PC-9 (cell line): ENCODE data around the gene GOLGB1. TPM values are rescaled to one million over a fixed set of nuclear protein-coding genes. Genes with fewer than 3 reads are reported as not detected.
"Not testable (repeated sequence)": the region's sequence is repeated elsewhere in the genome, so short reads cannot be mapped to it uniquely, and the experiment has no call there.

ENCODE experiments used
- BruUV-seq: library from RNA; stranded (reverse); fragments of 400-500 nt; replicated peaks from 2 replicates; lab custom pipeline; 2021; lab: Mats Ljungman, UMichigan
- CTCF ChIA-PET: fragments of 300-600 bp; sonication (Branson Sonifier 250); formaldehyde crosslinking; loops from one replicate; lab custom pipeline; 2022; ENCODE audit warnings: antibody characterized with exemption; lab: Charles Lee
- POLR2A ChIA-PET: fragments of 300-600 bp; sonication (Branson Sonifier 250); formaldehyde crosslinking; loops from one replicate; lab custom pipeline; 2022; ENCODE audit warnings: antibody characterized with exemption; ENCODE audit not compliant: unreplicated experiment; lab: Charles Lee
- DNase-seq, 2 experiments: peaks; one replicate each; pipeline versions ENCODE4 v3.0.0 to v3.0.0-alpha.2; 2015 to 2022; ENCODE audit warnings: mixed read lengths in 1 of 2
- H2AFZ ChIP-seq: fragments of 200-600 bp; sonication (generic); 2 replicates; pipeline ENCODE4 v1.8.1; 2017; ENCODE audit warnings: antibody characterized with exemption
- H3F3A ChIP-seq: fragments of 200-600 bp; sonication (generic); 2 replicates; pipeline ENCODE4 v1.8.1; 2017; ENCODE audit warnings: antibody characterized with exemption, mild to moderate bottlenecking, low read depth; ENCODE audit not compliant: insufficient read depth
- H3K27ac ChIP-seq: fragments of 200-600 bp; sonication (generic); 2 replicates; pipeline ENCODE4 v1.6.1; 2016; ENCODE audit warnings: mixed run types
- H3K27me3 ChIP-seq: fragments of 200-600 bp; sonication (generic); 2 replicates; pipeline ENCODE4 v1.6.1; 2016; ENCODE audit warnings: low read depth, mixed run types; ENCODE audit not compliant: insufficient read depth
- H3K36me3 ChIP-seq: fragments of 200-600 bp; sonication (generic); 2 replicates; pipeline ENCODE4 v1.6.1; 2016; ENCODE audit warnings: low read depth, mixed run types
- H3K4me1 ChIP-seq: fragments of 200-600 bp; sonication (generic); replicated peaks from 2 replicates; pipeline ENCODE4 v1.6.1; 2016; ENCODE audit warnings: mixed run types; ENCODE audit not compliant: insufficient read depth
- H3K4me2 ChIP-seq: fragments of 200-600 bp; sonication (generic); 2 replicates; pipeline ENCODE4 v1.6.1; 2017; ENCODE audit warnings: mixed run types
- H3K4me3 ChIP-seq: fragments of 200-600 bp; sonication (generic); 2 replicates; pipeline ENCODE4 v1.6.1; 2016; ENCODE audit warnings: mixed run types
- H3K79me2 ChIP-seq: fragments of 200-600 bp; sonication (generic); 2 replicates; pipeline ENCODE4 v1.6.1; 2017; ENCODE audit warnings: low read depth, mixed run types
- H3K9me2 ChIP-seq: fragments of 200-600 bp; sonication (generic); 2 replicates; pipeline ENCODE4 v1.8.1; 2017; ENCODE audit warnings: mild to moderate bottlenecking; ENCODE audit not compliant: insufficient read depth
- H3K9me3 ChIP-seq: fragments of 200-600 bp; sonication (generic); 2 replicates; pipeline ENCODE4 v1.8.1; 2016; ENCODE audit warnings: low read depth; ENCODE audit not compliant: insufficient read depth
- H4K20me1 ChIP-seq: fragments of 200-600 bp; sonication (generic); 2 replicates; pipeline ENCODE4 v1.8.1; 2017; ENCODE audit not compliant: insufficient read depth
- CTCF ChIP-seq: fragments of 200-600 bp; sonication (generic); conservative IDR thresholded peaks from 2 replicates; pipeline ENCODE4 v1.6.1; 2017; ENCODE audit warnings: mixed run types, antibody characterized with exemption, mild to moderate bottlenecking, moderate library complexity
- EZH2 ChIP-seq: fragments of 200-600 bp; sonication (generic); IDR thresholded peaks from 2 replicates; pipeline ENCODE4 v1.8.0; 2017; ENCODE audit warnings: antibody characterized with exemption, low read depth
- intact Hi-C: fragments of 100-400 bp; cut with micrococcal nuclease; formaldehyde crosslinking; loops from one replicate; pipeline ENCODE4 v1.10.0; 2022; ENCODE audit not compliant: unreplicated experiment
- total RNA-seq: library from RNA; stranded (reverse); gene quantifications from 2 replicates; pipeline ENCODE4 v1.2.3, GENCODE V29; 2021

Gene GOLGB1
- total RNA-seq, 1 experiment from 2014 or later: 73.1 TPM

GRCh38 chr3:121750087-121750415, 510 bp upstream of the GOLGB1 start:
- TF ChIP-seq CTCF (no peak), EZH2 (no peak)
- no peak for DNase-seq
- no peaks in the 10 kb centered on the region for H3K27me3 ChIP-seq
- ChIA-PET POLR2A (interaction anchor here (0.6 kb wide), 2 partner anchors 92 to 270 kb away, joined by 5 to 8 read pairs; no protein-coding TSS in a partner anchor), CTCF (interaction anchor here (0.7 kb wide), 1 partner anchor 204 kb away, joined by 3 read pairs; no protein-coding TSS in a partner anchor)
- H3K27ac ChIP-seq: peak overlapping the region; percentile 35; the same call in 1 of the 2 replicates
- H2AFZ ChIP-seq: peak overlapping the region; percentile 81
- intact Hi-C loops: no loop called here
- H3K4me3 ChIP-seq: peak overlapping the region; percentile 75
- peaks cover 12% of the 10 kb centered on the region; the same call in 1 of the 2 replicates for H3F3A ChIP-seq
- no peaks in the 10 kb centered on the region for H3K9me2 ChIP-seq
- H4K20me1 ChIP-seq: peaks cover 23% of the 10 kb centered on the region; the same call in 1 of the 2 replicates
- no peaks in the 10 kb centered on the region for H3K9me3 ChIP-seq
- peak overlapping the region; percentile 88 for H3K4me2 ChIP-seq
- BruUV-seq: TSS peak; percentile 97
- H3K4me1 ChIP-seq: peaks cover 33% of the 10 kb centered on the region
- H3K79me2 ChIP-seq: peaks cover 47% of the 10 kb centered on the region
- H3K36me3 ChIP-seq: no peaks in the 10 kb centered on the region

- peak in 1 of 2 experiments; percentile 58 for DNase-seq
- no peaks in the 10 kb centered on the region for H3K36me3 ChIP-seq
- intact Hi-C loops: loop anchor here (2.0 kb wide), 1 partner anchor 86 kb away; the partner anchor contains the start of genes EAF2 and IQCB1
- peaks cover 12% of the 10 kb centered on the region; the same call in 1 of the 2 replicates for H3F3A ChIP-seq
- POLR2A ChIA-PET: interaction anchor here (0.6 to 1.2 kb wide), 5 partner anchors 14 to 1142 kb away, joined by 4 to 7 read pairs (median 6); partner anchors contain the start of genes EAF2 and IQCB1
- BruUV-seq: TSS peak; percentile 70
- peak overlapping the region; percentile 94 for H3K4me2 ChIP-seq
- peaks cover 60% of the 10 kb centered on the region for H3K79me2 ChIP-seq
- H3K27ac ChIP-seq: peak overlapping the region; percentile 72
- CTCF ChIA-PET: no interaction called here
- H3K4me3 ChIP-seq: peak overlapping the region; percentile 75
- H3K9me3 ChIP-seq: no peaks in the 10 kb centered on the region
- no peaks in the 10 kb centered on the region for H3K9me2 ChIP-seq
- peaks cover 33% of the 10 kb centered on the region for H3K4me1 ChIP-seq
- peak overlapping the region; percentile 87 for H2AFZ ChIP-seq
- peaks cover 34% of the 10 kb centered on the region for H4K20me1 ChIP-seq
- H3K27me3 ChIP-seq: no peaks in the 10 kb centered on the region
- TF ChIP-seq CTCF (no peak), EZH2 (no peak)
Observed at GRCh38 chr3:121748680-121749275, 763 bp downstream of the GOLGB1 start.

- Histone ChIP-seq H3K79me2 (peaks cover 68% of the 10 kb centered on the region), H3K36me3 (peaks cover 5% of the 10 kb centered on the region; the same call in 1 of the 2 replicates), H3K27ac (no peak overlapping the region), H3K4me1 (peaks cover 33% of the 10 kb centered on the region), H4K20me1 (peaks cover 40% of the 10 kb centered on the region), H3K9me3 (no peaks in the 10 kb centered on the region), H3K9me2 (no peaks in the 10 kb centered on the region), H3F3A (peaks cover 12% of the 10 kb centered on the region; the same call in 1 of the 2 replicates), H3K27me3 (no peaks in the 10 kb centered on the region), H3K4me2 (peak overlapping the region; percentile 94), H2AFZ (no peak overlapping the region), H3K4me3 (peak overlapping the region; percentile 75)
- no peak for DNase-seq
- BruUV-seq: no TSS peak
- intact Hi-C loops: loop anchor here (2.0 kb wide), 1 partner anchor 87 kb away; the partner anchor contains the start of genes EAF2 and IQCB1
- TF ChIP-seq EZH2 (no peak), CTCF (no peak)
- POLR2A ChIA-PET: interaction anchor here (0.6 to 1.2 kb wide), 3 partner anchors 15 to 1019 kb away, joined by 4 to 7 read pairs (median 5); no protein-coding TSS in a partner anchor
- CTCF ChIA-PET: no interaction called here
Observed at GRCh38 chr3:121747976-121748375, 1.6 kb downstream of the GOLGB1 start.

GRCh38 chr3:121743106-121743505, 6.4 kb downstream of the GOLGB1 start:
- H2AFZ ChIP-seq, BruUV-seq, CTCF ChIA-PET, POLR2A ChIA-PET, H3K27me3 ChIP-seq, H3K4me1 ChIP-seq, H3K4me2 ChIP-seq, H3F3A ChIP-seq, H3K9me3 ChIP-seq, intact Hi-C loops, H3K27ac ChIP-seq, H3K4me3 ChIP-seq, H3K9me2 ChIP-seq, DNase-seq: not testable (repeated sequence)
- H3K36me3 ChIP-seq: peaks cover 18% of the 10 kb centered on the region
- H4K20me1 ChIP-seq: peaks cover 82% of the 10 kb centered on the region
- peaks cover 91% of the 10 kb centered on the region for H3K79me2 ChIP-seq
